AG10803 (cell line): ENCODE data around the gene HYAL2.

Experiments
- DNase-seq: peaks from one replicate; pipeline ENCODE4 v3.0.0; 2010; ENCODE audit warnings: low read depth
- H3K4me3 ChIP-seq: 2 replicates; pipeline ENCODE4 v1.5.1; 2011; ENCODE audit warnings: mild to moderate bottlenecking, low read length, control low read depth
- TF ChIP-seq, protein P1 (sequence below): conservative IDR thresholded peaks from 2 replicates; pipeline ENCODE4 v1.5.1; 2011; ENCODE audit warnings: mild to moderate bottlenecking, low read length, control low read depth, inconsistent platforms

The HYAL2 gene

DNA sequence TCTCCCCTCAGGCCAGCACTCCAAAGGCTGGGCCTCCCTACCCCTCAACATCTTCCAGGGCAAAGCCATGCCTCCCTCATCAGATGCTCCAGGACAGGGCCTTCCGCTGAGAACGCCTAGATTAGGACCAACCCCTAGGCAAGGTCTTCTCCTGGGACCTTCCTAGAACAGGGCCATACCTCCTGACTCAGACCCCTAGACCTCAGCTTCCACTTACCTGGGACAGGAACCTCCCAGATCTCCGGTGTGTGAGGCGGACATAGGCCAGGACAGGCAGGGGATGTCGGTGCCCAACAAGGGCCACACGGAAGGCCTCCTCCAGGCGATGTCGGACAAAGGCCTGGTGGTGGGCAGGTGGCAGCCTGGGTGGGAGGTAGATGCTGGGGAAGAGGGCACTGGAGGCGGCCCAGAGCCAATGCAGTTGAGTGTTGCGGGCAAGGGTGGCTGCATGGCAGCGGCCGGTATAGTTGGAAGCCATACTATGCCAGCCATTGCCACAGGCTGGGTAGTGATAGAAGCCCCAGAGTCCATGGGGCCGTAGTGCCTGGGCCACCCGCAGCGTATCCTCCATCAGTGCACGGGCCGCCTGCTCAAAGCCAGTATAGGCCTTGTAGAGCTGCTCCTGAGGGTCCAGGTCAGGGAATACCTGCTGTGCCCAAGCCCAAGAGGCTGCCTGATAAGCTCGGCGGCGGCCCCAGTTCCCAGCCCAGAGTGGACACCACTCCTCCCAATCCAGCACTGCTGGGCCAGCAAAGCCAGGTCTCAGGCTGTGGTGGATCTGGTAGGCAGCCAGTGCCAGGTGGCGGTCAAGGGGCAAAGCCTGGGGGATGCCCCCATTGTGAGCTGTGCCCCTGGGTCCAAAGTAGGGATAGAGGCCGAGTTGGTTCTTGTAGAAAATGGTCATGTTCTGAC, 27.8 kb downstream of the HYAL2 start:
- no peak overlapping the region for H3K4me3 ChIP-seq
- DNase-seq: no peak
- TF ChIP-seq, protein P1, sequence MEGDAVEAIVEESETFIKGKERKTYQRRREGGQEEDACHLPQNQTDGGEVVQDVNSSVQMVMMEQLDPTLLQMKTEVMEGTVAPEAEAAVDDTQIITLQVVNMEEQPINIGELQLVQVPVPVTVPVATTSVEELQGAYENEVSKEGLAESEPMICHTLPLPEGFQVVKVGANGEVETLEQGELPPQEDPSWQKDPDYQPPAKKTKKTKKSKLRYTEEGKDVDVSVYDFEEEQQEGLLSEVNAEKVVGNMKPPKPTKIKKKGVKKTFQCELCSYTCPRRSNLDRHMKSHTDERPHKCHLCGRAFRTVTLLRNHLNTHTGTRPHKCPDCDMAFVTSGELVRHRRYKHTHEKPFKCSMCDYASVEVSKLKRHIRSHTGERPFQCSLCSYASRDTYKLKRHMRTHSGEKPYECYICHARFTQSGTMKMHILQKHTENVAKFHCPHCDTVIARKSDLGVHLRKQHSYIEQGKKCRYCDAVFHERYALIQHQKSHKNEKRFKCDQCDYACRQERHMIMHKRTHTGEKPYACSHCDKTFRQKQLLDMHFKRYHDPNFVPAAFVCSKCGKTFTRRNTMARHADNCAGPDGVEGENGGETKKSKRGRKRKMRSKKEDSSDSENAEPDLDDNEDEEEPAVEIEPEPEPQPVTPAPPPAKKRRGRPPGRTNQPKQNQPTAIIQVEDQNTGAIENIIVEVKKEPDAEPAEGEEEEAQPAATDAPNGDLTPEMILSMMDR: no peak

DNA sequence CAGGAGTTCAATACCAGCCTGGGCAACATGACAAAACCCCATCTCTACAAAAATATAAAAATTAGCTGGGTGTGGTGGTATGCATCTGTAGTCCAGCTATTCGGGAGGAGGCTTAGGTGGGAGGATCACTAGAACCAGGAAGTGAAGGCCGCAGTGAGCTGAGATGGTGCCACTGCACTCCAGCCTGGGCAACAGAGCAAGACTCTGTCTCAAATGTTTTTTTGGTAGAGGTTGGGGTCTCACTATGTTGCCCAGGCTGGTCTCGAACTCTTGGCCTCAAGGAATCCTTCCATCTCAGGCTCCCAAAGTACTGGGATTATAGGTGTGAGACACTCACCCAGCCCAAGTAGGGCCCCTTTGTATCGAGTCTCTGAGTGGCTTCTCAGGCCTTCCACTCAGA, 28.5 kb downstream of the HYAL2 start:
- no peak for DNase-seq
- H3K4me3 ChIP-seq: no peak overlapping the region
- TF ChIP-seq, protein P1: no peak

DNA sequence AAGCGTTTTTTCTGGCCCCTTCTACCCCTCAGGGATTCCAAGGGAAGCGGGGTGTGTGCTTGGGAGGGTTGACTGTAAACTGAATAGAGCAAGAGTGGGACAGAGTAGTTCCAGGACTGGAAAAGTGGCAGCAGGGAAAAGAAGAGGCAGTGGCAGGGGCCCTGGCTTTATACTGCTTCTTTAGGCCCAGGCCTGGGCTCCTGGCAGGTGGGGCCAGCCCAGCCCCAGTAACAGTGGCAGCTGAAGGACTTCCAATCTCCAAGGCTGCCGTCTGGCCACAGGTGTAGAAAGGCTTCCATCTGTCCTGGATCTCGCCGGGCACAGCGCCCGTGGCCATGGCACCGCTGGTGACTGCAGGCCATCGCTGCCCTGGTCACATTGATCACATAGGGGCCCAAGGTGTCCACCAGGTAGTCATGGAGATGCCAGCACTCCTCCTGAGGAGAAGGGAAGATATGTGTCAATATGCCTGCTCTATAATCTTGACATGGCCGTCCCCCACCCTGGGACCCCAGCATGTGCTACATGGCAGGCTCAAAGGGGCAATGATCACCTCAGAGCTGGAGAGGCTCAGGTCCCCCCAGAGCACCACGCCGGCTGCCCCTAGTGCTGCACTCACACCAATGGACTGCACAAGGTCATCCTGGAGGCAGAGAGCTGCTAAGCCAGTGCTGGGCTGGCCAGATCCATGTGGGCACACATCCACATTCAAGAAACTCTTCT, 29.3 kb downstream of the HYAL2 start:
- no peak for DNase-seq
- TF ChIP-seq, protein P1: no peak
- H3K4me3 ChIP-seq: no peak overlapping the region

DNA sequence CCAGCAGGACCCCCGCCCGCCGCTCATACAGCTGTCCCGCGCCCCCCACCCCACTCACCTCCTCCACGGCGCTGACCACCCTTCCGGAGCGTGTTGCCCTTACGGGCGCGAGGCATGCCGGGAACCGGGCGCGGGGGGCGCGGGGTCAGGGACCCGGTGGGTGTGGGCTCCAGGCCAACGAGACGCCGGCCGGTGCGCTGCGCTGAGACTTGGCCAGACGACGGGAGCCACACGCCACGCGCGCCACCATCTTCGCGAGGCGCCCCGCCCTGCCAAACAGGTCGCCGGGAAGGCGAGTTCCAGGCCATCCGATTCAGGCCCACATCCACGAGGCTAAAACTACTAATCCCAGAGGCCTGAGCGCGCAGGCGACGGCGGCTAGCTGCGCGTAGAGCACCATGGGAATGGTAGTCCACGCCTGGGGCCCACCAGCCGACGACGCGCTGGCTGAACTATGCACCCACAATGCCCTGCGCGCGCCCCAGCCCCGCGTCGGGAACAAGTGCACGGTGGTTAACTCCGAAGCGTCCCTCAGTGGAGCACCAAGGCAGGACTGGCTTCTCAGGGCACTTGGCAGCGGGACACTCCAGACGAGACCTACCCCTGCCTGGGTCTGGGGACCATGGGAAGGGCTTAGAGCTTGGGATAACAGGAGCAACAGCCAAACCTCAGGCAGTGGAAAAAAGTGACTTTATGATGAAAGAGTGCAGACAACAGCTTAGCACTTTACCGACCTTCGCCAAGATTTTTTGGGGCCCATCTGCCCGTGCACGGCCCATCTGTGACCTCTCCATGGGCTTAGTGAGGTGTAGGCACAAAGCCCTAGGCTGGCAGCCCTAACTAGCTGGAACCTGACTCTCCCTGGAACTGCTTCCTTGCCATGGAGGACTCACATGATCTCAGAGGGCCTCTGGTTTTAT, 30.1 kb downstream of the HYAL2 start, which contains the start of gene IFRD2:
Gene IFRD2, minus strand, starts transcription at position 271 of the 920 bp plus-strand sequence. Its CDS starts 155 bp downstream, at position 116.
- H3K4me3 ChIP-seq: peak within 1 kb of the TSS; percentile 91
- DNase-seq: peak; percentile 97
- TF ChIP-seq, protein P1: peak; percentile 4; the same call in 1 of the 2 replicates

DNA sequence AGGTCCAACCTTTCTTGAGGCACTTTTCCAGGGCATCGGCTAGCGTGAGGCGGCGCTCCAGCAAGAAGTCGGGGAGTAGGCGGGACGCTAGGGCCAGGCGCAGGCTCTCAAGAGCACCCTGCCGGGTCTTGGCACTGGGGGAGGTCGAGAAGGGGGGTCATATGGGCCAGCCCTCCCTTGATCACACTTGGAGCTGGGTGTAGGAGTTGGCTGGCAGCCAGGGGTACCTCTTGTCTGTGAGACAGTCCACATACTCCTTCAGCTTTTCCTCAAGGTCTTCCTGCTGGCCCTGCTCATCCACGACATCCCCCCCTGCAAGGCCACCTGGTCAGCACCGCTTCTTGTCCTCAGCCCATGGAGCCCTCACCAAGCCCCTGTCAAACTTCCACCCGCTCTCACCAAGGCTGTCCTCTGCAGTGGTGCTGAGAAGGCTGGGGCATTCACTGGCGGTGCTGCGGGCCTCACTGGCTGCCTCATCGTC, 32.3 kb downstream of the HYAL2 start:
- no peak overlapping the region for H3K4me3 ChIP-seq
- TF ChIP-seq, protein P1: no peak
- DNase-seq: no peak

DNA sequence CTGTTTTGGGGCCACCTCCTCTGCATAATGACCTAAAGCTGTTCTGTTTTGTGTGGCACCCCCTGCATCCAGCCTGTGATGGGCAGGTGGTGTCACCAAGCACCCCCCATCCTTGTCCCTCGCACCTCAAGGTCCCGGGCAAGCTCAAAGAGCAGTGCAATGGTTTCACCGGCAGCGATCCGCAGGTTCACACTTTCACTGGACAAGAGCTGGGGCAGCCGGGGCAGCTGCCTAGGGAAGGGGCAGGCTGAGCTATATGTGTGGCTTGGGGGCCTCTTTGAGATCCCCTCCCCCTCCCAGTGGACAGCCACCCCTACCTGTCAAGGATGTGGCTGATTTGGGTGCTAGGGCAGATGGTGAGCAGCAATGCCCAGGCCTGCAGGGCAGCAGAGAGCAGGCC, 33.4 kb downstream of the HYAL2 start:
- no peak for DNase-seq
- TF ChIP-seq, protein P1: no peak

More for the DNA sequence above, 33.4 kb downstream of the HYAL2 start:
- H3K4me3 ChIP-seq: no peak overlapping the region
